Heart left ventricle (tissue), 16 donors: ENCODE data around the gene TUBD1. TPM values are rescaled to one million over a fixed set of nuclear protein-coding genes. Genes with fewer than 3 reads are reported as not detected.

Experiments
- ATAC-seq, 4 donors: fragments of 200-7000 bp; cut with Tn5 transposase; one replicate each; pipeline ENCODE4 v1.9.1; 2020 to 2022; ENCODE audit warnings: moderate library complexity in 4 of 4, mild to moderate bottlenecking in 3 of 4, moderate number of reproducible peaks in 1 of 4
- DNase-seq, 5 donors: peaks; one replicate each; pipeline ENCODE4 v3.0.0-alpha.2; 2020
- H3K27ac ChIP-seq, 12 donors: fragments of 200-600 bp; sonication (generic) in 4 of 12; one replicate each; pipeline versions ENCODE4 v1.5.0 to v1.8.0; 2016 to 2022; ENCODE audit warnings: mild to moderate bottlenecking in 2 of 12
- H3K27me3 ChIP-seq, 9 donors: fragments of 200-600 bp; sonication (generic) in 2 of 9; one replicate each; pipeline versions ENCODE4 v1.5.1 to v1.8.0; 2016 to 2022; ENCODE audit warnings: mild to moderate bottlenecking in 3 of 9
- H3K36me3 ChIP-seq, 9 donors: fragments of 200-600 bp; sonication (generic) in 2 of 9; one replicate each; pipeline versions ENCODE4 v1.5.0 to v1.8.0; 2018 to 2022; ENCODE audit warnings: mild to moderate bottlenecking in 2 of 9
- H3K4me1 ChIP-seq, 12 donors: fragments of 200-600 bp; sonication (generic) in 4 of 12; one replicate each; pipeline versions ENCODE4 v1.5.0 to v1.8.0; 2016 to 2022; ENCODE audit warnings: mild to moderate bottlenecking in 3 of 12
- H3K4me3 ChIP-seq, 12 donors: fragments of 200-600 bp; sonication (generic) in 4 of 12; one replicate each; pipeline versions ENCODE4 v1.5.0 to v1.8.0; 2017 to 2022; ENCODE audit warnings: mild to moderate bottlenecking in 9 of 12, moderate library complexity in 4 of 12
- H3K9me3 ChIP-seq, 12 donors: fragments of 200-600 bp; sonication (generic) in 4 of 12; one replicate each; pipeline versions ENCODE4 v1.5.0 to v1.8.0; 2016 to 2022; ENCODE audit warnings: mild to moderate bottlenecking in 1 of 12
- POLR2A ChIP-seq, 2 donors: fragments of 450-650 bp; IDR thresholded peaks; one replicate each; pipeline ENCODE4 v1.6.1; 2017; ENCODE audit warnings: antibody characterized with exemption in 2 of 2, mild to moderate bottlenecking in 2 of 2, moderate library complexity in 2 of 2
- WGBS, 4 donors: extraction: QIAGEN DNeasy Blood & Tissue Kit in 2 of 4; methylation state at CpG; one replicate each; pipeline versions ENCODE4 v1.1.5 to v1.1.7; 2013 to 2018; 5-methylcytosine and 5-hydroxymethylcytosine counted together
- intact Hi-C, 10 donors: fragments of 100-400 bp; cut with DNase I; formaldehyde crosslinking; loops; one replicate each; pipeline versions ENCODE4 v1.11.1 to v1.14.2; 2022
- polyA plus RNA-seq, 2 donors: library from polyadenylated mRNA; stranded (reverse); fragments of 200-250 nt; gene quantifications; one replicate each; pipeline ENCODE4 v1.2.3, GENCODE V29; 2013
- total RNA-seq, 9 donors: library from RNA; depleted of rRNA in 2 of 9; stranded (reverse); fragments of >200 nt in 2 of 9; fragmentation: NEBNext Ultra II Directional in 3 of 9; extraction: Animal tissue kit (Norgen Biotek cat#: 25700) in 3 of 9; gene quantifications; one replicate each; pipeline versions ENCODE4 v1.1.0 to v1.2.4, GENCODE V29; 2016 to 2023
- TF ChIP-seq, protein P1 (sequence below), 12 donors: fragments of 200-600 bp; sonication (generic) in 4 of 12; IDR thresholded peaks; one replicate each; pipeline versions ENCODE4 v1.5.0 to v1.8.0; 2018 to 2022; ENCODE audit warnings: antibody characterized with exemption in 12 of 12, mild to moderate bottlenecking in 5 of 12
- donor health status: ischemic (EF 13 %, LVEDD 7.1; RV severe dilation, severe dysfunction).
- donor health status: healthy with polysubstance abuse.
- donor health status: DM: no; HTN: yes; CAD: no.
- donor health status: DM: no; HTN: no; CAD: no.
- donor health status: ischemic (EF 25% LVEDD 6.9; RV normal size, moderate dysfunction).
- donor health status: ischemic (EF 25% LVEDD 5.7; RV mildly dilated, moderate dysfunction).
- donor health status: healthy.
- donor health status: DM: yes; HTN: yes; CAD: no.
- donor health status: ischemic (EF 35%, LVEDD 5.7; RV mildly dilated, moderate dysfunction).
- donor health status: nonischemic (EF 11% LVEDD 7.7; RV severe dilation, severe dysfunction).
- donor health status: DM: yes; HTN: yes; CAD: no.
- donor health status: PGD.
- donor health status: ischemic (EF 29% LVEDD 5.4; RV normal size, mild dysfunction).
- donor health status: nonischemic (EF 23%, LVEDD 6.1; RV moderate dilation, normal function).

Gene TUBD1
- total and polyA plus RNA-seq, 11 donors: 3.7 to 8.5 (median 6.2) TPM

DNA sequence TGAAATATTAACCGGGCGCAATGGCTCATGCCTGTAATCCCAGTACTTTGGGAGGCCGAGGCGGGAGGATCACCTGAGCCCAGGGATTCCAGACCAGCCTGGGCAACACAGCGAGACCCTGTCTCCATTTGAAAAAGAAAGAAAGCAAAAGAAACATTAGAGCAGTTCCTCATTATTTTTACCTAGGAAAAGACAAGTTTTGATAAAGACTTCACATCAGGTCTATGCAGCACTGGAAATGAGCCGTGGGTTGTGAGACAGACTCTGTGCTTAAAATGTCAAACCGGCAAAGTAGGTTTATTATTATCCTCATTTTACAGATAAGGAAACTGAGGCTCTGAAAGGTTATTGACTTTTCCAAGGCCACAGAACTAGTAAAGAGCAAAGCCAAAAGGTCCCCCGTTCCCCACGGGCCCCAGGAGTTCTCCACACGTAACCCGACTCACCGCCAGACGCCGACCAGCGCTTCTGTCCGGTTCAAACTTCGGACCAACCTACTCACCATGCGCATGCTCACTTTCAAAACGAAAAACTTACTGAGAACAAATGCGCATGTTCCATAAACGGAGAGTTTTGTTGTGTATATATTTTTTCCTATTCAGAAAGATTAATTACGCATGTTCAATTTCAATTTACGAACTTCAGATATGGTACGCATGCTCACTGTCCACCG lies 356 bp downstream of the TUBD1 start:
- TF ChIP-seq, protein P1, sequence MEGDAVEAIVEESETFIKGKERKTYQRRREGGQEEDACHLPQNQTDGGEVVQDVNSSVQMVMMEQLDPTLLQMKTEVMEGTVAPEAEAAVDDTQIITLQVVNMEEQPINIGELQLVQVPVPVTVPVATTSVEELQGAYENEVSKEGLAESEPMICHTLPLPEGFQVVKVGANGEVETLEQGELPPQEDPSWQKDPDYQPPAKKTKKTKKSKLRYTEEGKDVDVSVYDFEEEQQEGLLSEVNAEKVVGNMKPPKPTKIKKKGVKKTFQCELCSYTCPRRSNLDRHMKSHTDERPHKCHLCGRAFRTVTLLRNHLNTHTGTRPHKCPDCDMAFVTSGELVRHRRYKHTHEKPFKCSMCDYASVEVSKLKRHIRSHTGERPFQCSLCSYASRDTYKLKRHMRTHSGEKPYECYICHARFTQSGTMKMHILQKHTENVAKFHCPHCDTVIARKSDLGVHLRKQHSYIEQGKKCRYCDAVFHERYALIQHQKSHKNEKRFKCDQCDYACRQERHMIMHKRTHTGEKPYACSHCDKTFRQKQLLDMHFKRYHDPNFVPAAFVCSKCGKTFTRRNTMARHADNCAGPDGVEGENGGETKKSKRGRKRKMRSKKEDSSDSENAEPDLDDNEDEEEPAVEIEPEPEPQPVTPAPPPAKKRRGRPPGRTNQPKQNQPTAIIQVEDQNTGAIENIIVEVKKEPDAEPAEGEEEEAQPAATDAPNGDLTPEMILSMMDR (IDR thresholded peaks at IDR 0.05): peak in 1 of 12 donors; percentile 16
- TF ChIP-seq POLR2A (IDR thresholded peaks at IDR 0.05): no peak
- 8 to 11% (median 10%) methylated on average over 25 of the region's 25 CpGs for WGBS, 4 donors
- ATAC-seq (peak; percentile 60 to 74 (median 70)), DNase-seq (no peak)
- H3K27ac ChIP-seq: peak overlapping the region in 11 of 12 donors; percentile 17 to 95 (median 88)
- peaks cover 0 to 38% (median 18%) of the 10 kb centered on the region in 9 donors for H3K36me3 ChIP-seq
- H3K27me3 ChIP-seq: no peaks in the 10 kb centered on the region
- no peaks in the 10 kb centered on the region for H3K9me3 ChIP-seq
- peak overlapping the region; percentile 57 to 100 (median 91) for H3K4me3 ChIP-seq
- intact Hi-C loops: loop anchor here in 2 of 10 donors (2.0 to 10.0 kb wide), 2 partner anchors 72 kb away; partner anchors contain the start of gene RNFT1 (in 2 of the 2)
- H3K4me1 ChIP-seq: peaks cover 0 to 33% (median 20%) of the 10 kb centered on the region in 12 donors

- intact Hi-C loops: loop anchor here in 1 of 10 donors (10.0 kb wide), 1 partner anchor 74 kb away; the partner anchor contains the start of gene RNFT1
- no peak for DNase-seq
- H3K27me3 ChIP-seq: no peaks in the 10 kb centered on the region
- no peak overlapping the region for H3K27ac ChIP-seq
- H3K4me1 ChIP-seq: peaks cover 0 to 30% (median 20%) of the 10 kb centered on the region in 12 donors
- H3K36me3 ChIP-seq: peaks cover 0 to 46% (median 33%) of the 10 kb centered on the region in 9 donors
- no peak overlapping the region for H3K4me3 ChIP-seq
- ATAC-seq: no peak
- H3K9me3 ChIP-seq: no peaks in the 10 kb centered on the region
- 95 to 99% (median 97%) methylated on average over 2 of the region's 2 CpGs for WGBS, 4 donors
- TF ChIP-seq, protein P1 (IDR thresholded peaks at IDR 0.05): no peak
- no peak for TF ChIP-seq POLR2A (IDR thresholded peaks at IDR 0.05)
These were observed 2.0 kb downstream of the TUBD1 start for GRCh38 chr17:59890720-59891119.

DNA sequence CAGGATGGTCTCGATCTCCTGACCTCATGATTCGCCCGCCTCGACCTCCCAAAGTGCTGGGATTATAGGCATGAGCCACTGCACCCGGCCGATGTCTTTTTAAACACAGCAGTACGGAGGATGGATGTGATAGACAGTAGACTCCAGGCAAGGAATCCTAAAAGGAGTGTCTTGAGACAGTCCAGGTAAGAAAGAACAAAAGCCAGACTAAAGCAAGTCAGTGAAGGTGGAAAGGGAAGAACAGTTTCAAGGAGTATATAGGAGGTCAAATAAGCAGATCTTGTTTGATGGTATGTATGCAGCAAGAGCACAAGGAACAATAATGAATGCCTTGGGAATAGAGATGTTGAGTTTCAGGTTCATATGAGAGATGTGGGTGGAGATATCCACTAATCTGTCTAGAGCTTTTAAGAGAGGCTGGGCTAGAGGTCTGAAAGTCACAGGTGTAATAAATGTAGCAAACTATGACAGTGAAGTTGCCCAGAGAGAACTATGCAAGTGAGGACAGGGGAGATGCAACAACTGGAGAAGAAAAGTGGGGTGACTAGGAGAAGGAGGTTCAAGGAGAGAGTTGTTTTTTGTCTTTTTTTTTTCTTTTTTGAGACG lies 4.5 kb downstream of the TUBD1 start:
- intact Hi-C loops: no loop called here

DNA sequence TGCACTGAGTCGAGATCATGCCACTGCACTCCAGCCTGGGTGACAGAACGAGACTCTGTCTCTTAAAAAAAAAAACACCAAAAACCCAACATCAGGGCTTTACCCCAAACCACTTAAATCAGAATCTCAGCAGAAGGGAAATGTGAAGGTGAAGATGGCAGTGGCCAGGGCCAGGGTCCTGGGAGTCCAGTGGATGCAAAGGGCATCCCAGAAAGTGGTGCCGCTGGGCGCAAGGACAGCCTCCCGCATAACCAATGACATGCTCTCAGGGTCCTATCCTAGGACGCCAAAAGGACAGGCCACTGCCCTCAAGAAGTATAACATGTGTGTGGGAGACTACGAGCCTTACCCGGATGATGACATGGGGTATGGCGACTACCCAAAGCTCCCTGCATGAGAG lies 7.9 kb downstream of the TUBD1 start:
- no peak overlapping the region for H3K27ac ChIP-seq

More for the DNA sequence above, 4.5 kb downstream of the TUBD1 start:
- peaks cover 0 to 18% (median 11%) of the 10 kb centered on the region in 12 donors for H3K4me1 ChIP-seq
- peaks cover 0 to 70% (median 57%) of the 10 kb centered on the region in 9 donors for H3K36me3 ChIP-seq
- 94 to 97% (median 97%) methylated on average over 8 of the region's 8 CpGs for WGBS, 4 donors
- ATAC-seq (no peak), DNase-seq (no peak)
- TF ChIP-seq, protein P1 (IDR thresholded peaks at IDR 0.05): no peak
- TF ChIP-seq POLR2A (IDR thresholded peaks at IDR 0.05): no peak
- no peaks in the 10 kb centered on the region for H3K9me3 ChIP-seq
- H3K27ac ChIP-seq: no peak overlapping the region
- no peaks in the 10 kb centered on the region for H3K27me3 ChIP-seq
- H3K4me3 ChIP-seq: no peak overlapping the region

More for the DNA sequence above, 7.9 kb downstream of the TUBD1 start:
- DNase-seq (no peak), ATAC-seq (no peak)
- intact Hi-C loops: no loop called here
- Histone ChIP-seq H3K4me3 (no peak overlapping the region), H3K4me1 (no peaks in the 10 kb centered on the region), H3K9me3 (no peaks in the 10 kb centered on the region), H3K36me3 (peaks cover 0 to 95% (median 74%) of the 10 kb centered on the region in 9 donors), H3K27me3 (no peaks in the 10 kb centered on the region)
- 92 to 98% (median 97%) methylated on average over 9 of the region's 9 CpGs for WGBS, 4 donors
- TF ChIP-seq, protein P1 (IDR thresholded peaks at IDR 0.05): no peak
- no peak for TF ChIP-seq POLR2A (IDR thresholded peaks at IDR 0.05)
